Esophagus squamous epithelium (tissue), 4 donors: ENCODE data around the gene PRRC2B.
A peak's percentile ranks its signal among the peaks of the same experiment; 100 is the strongest.

Experiments
- POLR2A ChIP-seq, 4 donors: fragments of 450-650 bp; IDR thresholded peaks; one replicate each; pipeline ENCODE4 v1.6.1; 2017; ENCODE audit warnings: antibody characterized with exemption in 4 of 4, mild to moderate bottlenecking in 4 of 4, moderate library complexity in 3 of 4
- TF ChIP-seq, protein P1 (sequence below), 6 experiments: fragments of 450-650 bp in 4 of 6; fragments of 200-600 bp in 2 of 6; sonication (generic) in 2 of 6; IDR thresholded peaks; one replicate each; pipeline ENCODE4 v1.5.1; 2016 to 2019; ENCODE audit warnings: antibody characterized with exemption in 6 of 6, mild to moderate bottlenecking in 4 of 6, moderate library complexity in 4 of 6

DNA sequence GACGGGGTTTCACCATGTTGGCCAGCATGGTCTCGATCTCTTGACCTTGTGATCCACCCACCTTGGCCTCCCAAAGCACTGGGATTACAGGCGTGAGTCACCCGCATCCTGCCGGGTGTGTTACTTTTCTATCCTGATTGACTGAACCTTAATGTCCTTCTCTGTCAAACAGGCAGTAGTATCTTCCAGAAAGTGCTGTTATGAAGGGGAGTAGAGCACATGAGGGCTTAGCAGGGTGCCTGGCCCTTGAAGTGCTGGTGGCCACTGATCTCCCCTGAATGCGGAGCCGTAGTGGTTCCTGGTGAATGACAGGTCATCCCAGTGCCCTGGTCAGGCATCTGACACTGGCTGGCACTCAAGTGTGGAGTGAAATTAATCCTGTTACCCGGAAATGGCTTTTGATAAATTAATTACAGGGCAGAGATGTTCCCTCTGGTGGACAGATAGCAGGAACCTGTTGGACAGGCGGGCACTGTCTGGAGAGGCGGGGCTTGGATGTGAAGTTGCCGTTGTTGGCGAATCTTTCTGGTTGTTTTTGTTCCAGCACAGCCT lies 28.4 kb downstream of the PRRC2B start:
- TF ChIP-seq, protein P1, sequence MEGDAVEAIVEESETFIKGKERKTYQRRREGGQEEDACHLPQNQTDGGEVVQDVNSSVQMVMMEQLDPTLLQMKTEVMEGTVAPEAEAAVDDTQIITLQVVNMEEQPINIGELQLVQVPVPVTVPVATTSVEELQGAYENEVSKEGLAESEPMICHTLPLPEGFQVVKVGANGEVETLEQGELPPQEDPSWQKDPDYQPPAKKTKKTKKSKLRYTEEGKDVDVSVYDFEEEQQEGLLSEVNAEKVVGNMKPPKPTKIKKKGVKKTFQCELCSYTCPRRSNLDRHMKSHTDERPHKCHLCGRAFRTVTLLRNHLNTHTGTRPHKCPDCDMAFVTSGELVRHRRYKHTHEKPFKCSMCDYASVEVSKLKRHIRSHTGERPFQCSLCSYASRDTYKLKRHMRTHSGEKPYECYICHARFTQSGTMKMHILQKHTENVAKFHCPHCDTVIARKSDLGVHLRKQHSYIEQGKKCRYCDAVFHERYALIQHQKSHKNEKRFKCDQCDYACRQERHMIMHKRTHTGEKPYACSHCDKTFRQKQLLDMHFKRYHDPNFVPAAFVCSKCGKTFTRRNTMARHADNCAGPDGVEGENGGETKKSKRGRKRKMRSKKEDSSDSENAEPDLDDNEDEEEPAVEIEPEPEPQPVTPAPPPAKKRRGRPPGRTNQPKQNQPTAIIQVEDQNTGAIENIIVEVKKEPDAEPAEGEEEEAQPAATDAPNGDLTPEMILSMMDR (IDR thresholded peaks at IDR 0.05) = peak in 4 of 6 experiments; percentile 24 to 54 (median 38)
- TF ChIP-seq POLR2A (IDR thresholded peaks at IDR 0.05) = no peak
